IPS DF 6.9 (cell line): ENCODE measurements around the gene VSIG10L.

ENCODE experiments used
- DNase-seq: peaks from one replicate; pipeline ENCODE4 v3.0.0-alpha.2; 2013; ENCODE audit warnings: low read depth, low spot score
- H3K27ac ChIP-seq: one replicate; pipeline ENCODE4 v1.5.1; 2013; ENCODE audit warnings: low read length, control low read depth
- H3K27me3 ChIP-seq: 2 replicates; pipeline ENCODE4 v1.6.1; 2013; ENCODE audit warnings: mild to moderate bottlenecking, low read length; ENCODE audit not compliant: control insufficient read depth, insufficient read depth
- H3K36me3 ChIP-seq: 2 replicates; pipeline ENCODE4 v1.6.1; 2013; ENCODE audit warnings: low read length; ENCODE audit not compliant: control insufficient read depth, insufficient read depth
- H3K4me1 ChIP-seq: 2 replicates; pipeline ENCODE4 v1.6.1; 2013; ENCODE audit warnings: low read length; ENCODE audit not compliant: control insufficient read depth, insufficient read depth
- H3K4me3 ChIP-seq: 2 replicates; pipeline ENCODE4 v1.5.1; 2013; ENCODE audit warnings: mild to moderate bottlenecking, low read length
- H3K9me3 ChIP-seq: 2 replicates; pipeline ENCODE4 v1.6.1; 2013; ENCODE audit warnings: low read length, inconsistent platforms; ENCODE audit not compliant: control insufficient read depth, insufficient read depth
- WGBS: extraction: QIAGEN DNeasy Blood & Tissue Kit; methylation state at CpG from one replicate; pipeline ENCODE4 v1.1.7; 2013; ENCODE audit warnings: mixed read lengths, missing lambda C conversion rate; ENCODE audit not compliant: insufficient read length, insufficient coverage; 5-methylcytosine and 5-hydroxymethylcytosine counted together

The VSIG10L gene

GRCh38 chr19:51337861-51338562, 3.9 kb downstream of the VSIG10L start:
- no peak overlapping the region for H3K4me3 ChIP-seq
- H3K27ac ChIP-seq, result no peak overlapping the region
- no CpG with 5 or more reads among the region's 19 CpGs for WGBS

GRCh38 chr19:51337141-51337860, 4.6 kb downstream of the VSIG10L start:
- DNase-seq, result no peak
- Histone ChIP-seq H3K4me3 (no peak overlapping the region), H3K36me3 (no peaks in the 10 kb centered on the region), H3K27me3 (no peaks in the 10 kb centered on the region; the same call in 1 of the 2 replicates), H3K9me3 (no peaks in the 10 kb centered on the region), H3K27ac (no peak overlapping the region), H3K4me1 (peaks cover 5% of the 10 kb centered on the region)
- no CpG with 5 or more reads among the region's 13 CpGs for WGBS

More at GRCh38 chr19:51337861-51338562, 3.9 kb downstream of the VSIG10L start:
- H3K27me3 ChIP-seq, result no peaks in the 10 kb centered on the region; the same call in 1 of the 2 replicates
- no peaks in the 10 kb centered on the region for H3K36me3 ChIP-seq
- H3K4me1 ChIP-seq, result peaks cover 8% of the 10 kb centered on the region
- DNase-seq, result no peak
- no peaks in the 10 kb centered on the region for H3K9me3 ChIP-seq

- H3K9me3 ChIP-seq, result no peaks in the 10 kb centered on the region
- no peaks in the 10 kb centered on the region for H3K4me1 ChIP-seq
- no peak overlapping the region for H3K4me3 ChIP-seq
- WGBS, result no CpG with 5 or more reads among the region's 13 CpGs
- no peak overlapping the region for H3K27ac ChIP-seq
- H3K36me3 ChIP-seq, result no peaks in the 10 kb centered on the region
- H3K27me3 ChIP-seq, result no peaks in the 10 kb centered on the region
- no peak for DNase-seq
Measured at GRCh38 chr19:51333836-51334460, 8.0 kb downstream of the VSIG10L start.

- no CpG with 5 or more reads among the region's 6 CpGs for WGBS
Measured at GRCh38 chr19:51331716-51332115, 10.2 kb downstream of the VSIG10L start.

GRCh38 chr19:51331193-51331592, 10.7 kb downstream of the VSIG10L start:
- Histone ChIP-seq H3K9me3 (no peaks in the 10 kb centered on the region), H3K4me3 (no peak overlapping the region), H3K27me3 (no peaks in the 10 kb centered on the region), H3K27ac (no peak overlapping the region), H3K36me3 (no peaks in the 10 kb centered on the region), H3K4me1 (peaks cover 1% of the 10 kb centered on the region; the same call in 1 of the 2 replicates)
- WGBS, result no CpG with 5 or more reads among the region's 3 CpGs
- DNase-seq, result no peak

More at GRCh38 chr19:51331716-51332115, 10.2 kb downstream of the VSIG10L start:
- no peaks in the 10 kb centered on the region for H3K9me3 ChIP-seq
- DNase-seq, result no peak
- peaks cover 1% of the 10 kb centered on the region; the same call in 1 of the 2 replicates for H3K4me1 ChIP-seq
- no peaks in the 10 kb centered on the region for H3K36me3 ChIP-seq
- H3K27me3 ChIP-seq, result no peaks in the 10 kb centered on the region
- H3K4me3 ChIP-seq, result no peak overlapping the region
- no peak overlapping the region for H3K27ac ChIP-seq

- Histone ChIP-seq H3K4me1 (peaks cover 1% of the 10 kb centered on the region; the same call in 1 of the 2 replicates), H3K27ac (no peak overlapping the region), H3K9me3 (no peaks in the 10 kb centered on the region), H3K27me3 (no peaks in the 10 kb centered on the region), H3K36me3 (no peaks in the 10 kb centered on the region), H3K4me3 (no peak overlapping the region)
- WGBS, result no CpG with 5 or more reads among the region's 4 CpGs
- no peak for DNase-seq
Measured at GRCh38 chr19:51330366-51330765, 11.6 kb downstream of the VSIG10L start.

- Histone ChIP-seq H3K27ac (no peak overlapping the region), H3K9me3 (no peaks in the 10 kb centered on the region), H3K36me3 (no peaks in the 10 kb centered on the region), H3K27me3 (no peaks in the 10 kb centered on the region), H3K4me3 (no peak overlapping the region), H3K4me1 (peaks cover 1% of the 10 kb centered on the region; the same call in 1 of the 2 replicates)
- no CpG with 5 or more reads among the region's 5 CpGs for WGBS
- DNase-seq, result no peak
Measured at GRCh38 chr19:51329411-51329810, 12.5 kb downstream of the VSIG10L start.

GRCh38 chr19:51327066-51328001, 14.6 kb downstream of the VSIG10L start:
- Histone ChIP-seq H3K9me3 (no peaks in the 10 kb centered on the region), H3K4me1 (peaks cover 1% of the 10 kb centered on the region; the same call in 1 of the 2 replicates), H3K36me3 (no peaks in the 10 kb centered on the region), H3K4me3 (no peak overlapping the region; the same call in 1 of the 2 replicates), H3K27me3 (no peaks in the 10 kb centered on the region), H3K27ac (no peak overlapping the region)
- WGBS, result no CpG with 5 or more reads among the region's 75 CpGs
- no peak for DNase-seq

- Histone ChIP-seq H3K27me3 (no peaks in the 10 kb centered on the region), H3K4me1 (peaks cover 1% of the 10 kb centered on the region; the same call in 1 of the 2 replicates), H3K27ac (no peak overlapping the region), H3K36me3 (no peaks in the 10 kb centered on the region), H3K4me3 (no peak overlapping the region), H3K9me3 (no peaks in the 10 kb centered on the region)
- no CpG with 5 or more reads among the region's 36 CpGs for WGBS
- DNase-seq, result no peak
Measured at GRCh38 chr19:51326216-51327065, 15.5 kb downstream of the VSIG10L start.
